Keratinocyte (primary cell): ENCODE results near the gene FCMR. TPM values are rescaled to one million over a fixed set of nuclear protein-coding genes. Genes with fewer than 3 reads are reported as not detected.

Source experiments
- DNase-seq: peaks from one replicate; pipeline ENCODE4 v3.0.0-alpha.2; 2011; ENCODE audit warnings: low read depth, missing footprints, low spot score
- FAIRE-seq: peaks from 2 replicates; lab custom pipeline; 2011; peaks lifted over from hg19 to GRCh38; lab: Jason Lieb, UNC
- H2AFZ ChIP-seq: 2 replicates; pipeline ENCODE4 v1.6.0; 2012; ENCODE audit warnings: low read length, control low read depth, inconsistent platforms; ENCODE audit not compliant: control insufficient read depth
- H3K27ac ChIP-seq: 2 replicates; pipeline ENCODE4 v1.5.1; 2011; ENCODE audit warnings: low read length; ENCODE audit not compliant: control insufficient read depth, insufficient read depth
- H3K27me3 ChIP-seq: 3 replicates; pipeline ENCODE4 v1.6.0; 2011; ENCODE audit warnings: low read length; ENCODE audit not compliant: control insufficient read depth, insufficient read depth; ENCODE audit errors: extremely low read depth
- H3K36me3 ChIP-seq, 2 experiments: 2 replicates in 1 of 2; 3 replicates in 1 of 2; pipeline ENCODE4 v1.5.1; 2011; ENCODE audit warnings: low read length in 2 of 2, mild to moderate bottlenecking in 1 of 2; ENCODE audit not compliant: control insufficient read depth in 2 of 2, insufficient read depth in 2 of 2; ENCODE audit errors: extremely low read depth in 1 of 2
- H3K4me1 ChIP-seq: 3 replicates; pipeline ENCODE4 v1.5.1; 2011; ENCODE audit warnings: low read length; ENCODE audit not compliant: control insufficient read depth, insufficient read depth; ENCODE audit errors: extremely low read depth
- H3K4me2 ChIP-seq: 3 replicates; pipeline ENCODE4 v1.6.0; 2011; ENCODE audit warnings: low read depth, low read length; ENCODE audit not compliant: control insufficient read depth, insufficient read depth; ENCODE audit errors: extremely low read depth
- H3K4me3 ChIP-seq, 3 experiments: fragments of 200-600 bp in 1 of 3; sonication (generic) in 1 of 3; 2 replicates in 2 of 3; 3 replicates in 1 of 3; pipeline ENCODE4 v1.5.1; 2011 to 2016; ENCODE audit warnings: low read length in 3 of 3, mild to moderate bottlenecking in 3 of 3, control low read depth in 2 of 3, inconsistent platforms in 1 of 3, low read depth in 1 of 3, mixed read lengths in 1 of 3, mixed run types in 1 of 3, moderate library complexity in 1 of 3; ENCODE audit not compliant: control insufficient read depth in 2 of 3, insufficient read depth in 2 of 3; ENCODE audit errors: extremely low read depth in 1 of 3
- H3K79me2 ChIP-seq: 2 replicates; pipeline ENCODE4 v1.6.0; 2012; ENCODE audit warnings: low read length; ENCODE audit not compliant: control insufficient read depth, insufficient read depth
- H3K9ac ChIP-seq: 3 replicates; pipeline ENCODE4 v1.6.0; 2011; ENCODE audit warnings: low read length; ENCODE audit not compliant: control insufficient read depth, insufficient read depth; ENCODE audit errors: extremely low read depth
- H3K9me1 ChIP-seq: 3 replicates; pipeline ENCODE4 v1.6.0; 2011; ENCODE audit warnings: low read length; ENCODE audit not compliant: control insufficient read depth, insufficient read depth; ENCODE audit errors: extremely low read depth
- H3K9me3 ChIP-seq: 2 replicates; pipeline ENCODE4 v1.5.1; 2012; ENCODE audit warnings: low read depth, low read length; ENCODE audit not compliant: control insufficient read depth
- H4K20me1 ChIP-seq: 3 replicates; pipeline ENCODE4 v1.6.0; 2011; ENCODE audit warnings: low read length; ENCODE audit not compliant: control insufficient read depth, insufficient read depth; ENCODE audit errors: extremely low read depth
- CTCF ChIP-seq, 3 experiments: IDR thresholded peaks in 1 of 3; conservative IDR thresholded peaks in 1 of 3; optimal IDR thresholded peaks in 1 of 3; 2 replicates in 2 of 3; 3 replicates in 1 of 3; pipeline versions ENCODE3 to v1.5.1; 2011; ENCODE audit warnings: low read length in 3 of 3, mild to moderate bottlenecking in 3 of 3, moderate library complexity in 2 of 3, control low read depth in 1 of 3, inconsistent platforms in 1 of 3; ENCODE audit not compliant: insufficient read depth in 2 of 3; ENCODE audit errors: extremely low read depth in 1 of 3
- EZH2 ChIP-seq: IDR thresholded peaks from one replicate; pipeline ENCODE4 v1.6.1; 2012; ENCODE audit warnings: inconsistent platforms, mild to moderate bottlenecking, low read length, moderate library complexity
- dilution Hi-C: fragments of 300-500 bp; cut with MboI; formaldehyde crosslinking; loops from one replicate; pipeline ENCODE4 v1.7.0; 2020; ENCODE audit warnings: low sequenced_read_pairs; ENCODE audit not compliant: extremely low pct_ligation_motif_present
- polyA plus RNA-seq, 5 experiments: library from polyadenylated mRNA; depleted of rRNA in 3 of 5; stranded (reverse) in 3 of 5; stranded (forward) in 1 of 5; unstranded in 1 of 5; fragments of >200 nt; gene quantifications; 1 replicate in 1 of 5; 2 replicates in 3 of 5; 3 replicates in 1 of 5; pipeline versions ENCODE4 v1.2.1 to v1.2.3, GENCODE V29; 2011 to 2012; ENCODE audit warnings: missing spikeins in 2 of 5, low read depth in 1 of 5, low replicate concordance in 1 of 5

Gene FCMR
- polyA plus RNA-seq, 1 donor (not counting 4 experiments of a cell fraction or from before 2014, with no cell fraction given), result 1.8 TPM

DNA sequence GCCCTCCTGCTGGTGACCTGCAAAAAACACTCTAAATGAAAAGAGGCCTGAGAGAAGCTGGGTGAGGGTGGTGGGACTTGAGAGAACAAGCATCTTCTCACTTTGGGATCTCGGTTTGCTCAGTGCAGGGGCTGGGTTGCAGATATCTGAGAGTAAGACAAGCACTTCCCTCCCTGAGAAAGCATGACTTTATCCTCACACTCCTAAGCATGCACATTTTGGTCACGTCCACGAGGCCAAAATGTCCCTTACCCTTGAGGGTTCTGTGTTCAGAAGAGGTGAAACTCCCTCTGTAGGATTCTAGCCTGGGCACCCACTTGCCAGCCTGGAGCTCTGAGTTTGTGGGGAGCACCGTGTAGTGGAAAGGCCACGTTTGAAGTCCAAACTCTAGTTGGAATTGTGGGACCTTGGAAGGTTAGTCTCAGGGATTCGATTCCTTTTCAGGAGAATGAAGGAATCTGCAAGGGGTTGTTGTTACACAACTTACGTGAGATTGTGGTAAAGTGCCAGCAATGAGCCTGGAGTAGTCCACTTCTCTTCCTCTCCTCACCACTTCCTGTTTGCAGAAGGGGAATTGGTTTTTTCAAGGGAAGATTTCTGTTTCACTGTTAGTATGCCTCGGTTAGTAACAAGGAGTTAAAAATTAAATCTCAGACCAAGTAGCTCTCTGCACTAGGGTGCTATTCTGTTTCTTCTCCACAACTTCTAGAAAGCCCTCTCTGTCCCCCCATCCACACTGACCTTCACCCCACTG, 45.5 kb upstream of the FCMR start:
- Histone ChIP-seq H2AFZ (no peak overlapping the region), H3K4me1 (no peaks in the 10 kb centered on the region), H3K4me3 (no peak overlapping the region), H3K9me1 (no peaks in the 10 kb centered on the region), H3K9me3 (no peaks in the 10 kb centered on the region), H3K27ac (no peak overlapping the region), H3K4me2 (no peak overlapping the region), H3K9ac (no peak overlapping the region), H3K79me2 (no peaks in the 10 kb centered on the region), H4K20me1 (no peaks in the 10 kb centered on the region), H3K36me3 (no peaks in the 10 kb centered on the region), H3K27me3 (peaks cover 16% of the 10 kb centered on the region)
- DNase-seq (no peak), FAIRE-seq (no peak)
- TF ChIP-seq EZH2, result no peak
- TF ChIP-seq CTCF (optimal IDR thresholded peaks at IDR 0.05 in 1 of 3, IDR thresholded peaks at IDR 0.05 in 1 of 3, conservative IDR thresholded peaks at IDR 0.05 in 1 of 3; ENCODE audit: extremely low read depth in 1 of 3, insufficient read depth in 2 of 3, low read length in 3 of 3), result no peak
- dilution Hi-C loops, result no loop called here

GRCh38 chr1:206965781-206966180, 44.0 kb upstream of the FCMR start:
- Histone ChIP-seq H3K9ac (no peak overlapping the region), H4K20me1 (no peaks in the 10 kb centered on the region), H3K27ac (no peak overlapping the region), H3K9me1 (no peaks in the 10 kb centered on the region), H3K9me3 (no peaks in the 10 kb centered on the region), H3K79me2 (no peaks in the 10 kb centered on the region), H3K4me3 (no peak overlapping the region), H3K36me3 (no peaks in the 10 kb centered on the region), H3K27me3 (peaks cover 15% of the 10 kb centered on the region), H2AFZ (no peak overlapping the region), H3K4me1 (peaks cover 9% of the 10 kb centered on the region), H3K4me2 (no peak overlapping the region)
- no peak for TF ChIP-seq CTCF (optimal IDR thresholded peaks at IDR 0.05 in 1 of 3, IDR thresholded peaks at IDR 0.05 in 1 of 3, conservative IDR thresholded peaks at IDR 0.05 in 1 of 3; ENCODE audit: extremely low read depth in 1 of 3, insufficient read depth in 2 of 3, low read length in 3 of 3)
- no peak for TF ChIP-seq EZH2
- dilution Hi-C loops, result no loop called here
- DNase-seq, result no peak
- FAIRE-seq, result no peak
